GM12878 (cell line): ENCODE results near the gene DIMT1. TPM values are rescaled to one million over a fixed set of nuclear protein-coding genes. Genes with fewer than 3 reads are reported as not detected.

Experiments used
- ATAC-seq: fragments of 200-7000 bp; cut with Tn5 transposase; 3 replicates; pipeline ENCODE4 v1.9.1; 2020; ENCODE audit warnings: mild to moderate bottlenecking, moderate library complexity
- BruUV-seq: library from RNA; stranded (reverse); fragments of 400-500 nt; replicated peaks from 2 replicates; lab custom pipeline; 2021; lab: Mats Ljungman, UMichigan
- CTCF ChIA-PET: fragments of 300-600 bp; sonication (Branson Sonifier 250); formaldehyde crosslinking; extraction: SDS; loops from one replicate; lab custom pipeline; 2021; ENCODE audit warnings: inconsistent platforms; lab: Yijun Ruan, JAX
- POLR2A ChIA-PET: fragments of 350-600 bp; formaldehyde crosslinking; extraction: SDS; loops from one replicate; lab custom pipeline; 2021; ENCODE audit warnings: inconsistent platforms; lab: Charles Lee
- RAD21 ChIA-PET: fragments of 300-600 bp; sonication (Branson Sonifier 250); formaldehyde crosslinking; loops from one replicate; lab custom pipeline; 2023; ENCODE audit warnings: antibody characterized with exemption; ENCODE audit not compliant: unreplicated experiment; lab: Charles Lee
- SMC1A ChIA-PET: fragments of 300-600 bp; sonication (Branson Sonifier 250); formaldehyde crosslinking; loops from one replicate; lab custom pipeline; 2023; ENCODE audit not compliant: unreplicated experiment, uncharacterized antibody; lab: Charles Lee
- DNase-seq: peaks from one replicate; pipeline ENCODE4 v3.0.0-alpha.2; 2011; ENCODE audit warnings: low read depth, low spot score
- FAIRE-seq: peaks from 3 replicates; lab custom pipeline; 2011; peaks lifted over from hg19 to GRCh38; lab: Jason Lieb, UNC
- H2AFZ ChIP-seq: 2 replicates; pipeline ENCODE4 v1.6.0; 2011; ENCODE audit warnings: low read depth, low read length, control low read depth; ENCODE audit not compliant: control insufficient read depth
- H3K27ac ChIP-seq: 2 replicates; pipeline ENCODE4 v1.5.1; 2011; ENCODE audit warnings: control low read depth; ENCODE audit not compliant: control insufficient read depth, insufficient read depth
- H3K27me3 ChIP-seq, 2 experiments: replicated peaks in 1 of 2; 2 replicates each; pipeline versions ENCODE4 v1.6.0 to v1.6.1; 2011; ENCODE audit warnings: low read length in 1 of 2; ENCODE audit not compliant: control insufficient read depth in 2 of 2, insufficient read depth in 2 of 2
- H3K36me3 ChIP-seq, 2 experiments: 2 replicates each; pipeline ENCODE4 v1.5.1; 2011; ENCODE audit warnings: low read length in 1 of 2; ENCODE audit not compliant: control insufficient read depth in 2 of 2, insufficient read depth in 2 of 2
- H3K4me1 ChIP-seq: 2 replicates; pipeline ENCODE4 v1.6.1; 2011; ENCODE audit warnings: mild to moderate bottlenecking, low read length, moderate library complexity, mixed read lengths; ENCODE audit not compliant: control insufficient read depth, insufficient read depth
- H3K4me2 ChIP-seq: 2 replicates; pipeline ENCODE4 v1.6.0; 2011; ENCODE audit warnings: control low read depth; ENCODE audit not compliant: control insufficient read depth, insufficient read depth
- H3K4me3 ChIP-seq: fragments of 200-600 bp; sonication (generic); 2 replicates; pipeline ENCODE4 v1.5.1; 2016
- H3K79me2 ChIP-seq: 2 replicates; pipeline ENCODE4 v1.6.0; 2011; ENCODE audit warnings: low read length; ENCODE audit not compliant: control insufficient read depth, insufficient read depth
- H3K9ac ChIP-seq: 2 replicates; pipeline ENCODE4 v1.8.0; 2011; ENCODE audit warnings: low read length, control low read depth, mixed read lengths; ENCODE audit not compliant: control insufficient read depth, insufficient read depth
- H3K9me3 ChIP-seq: replicated peaks from 3 replicates; pipeline ENCODE4 v1.5.1; 2011; ENCODE audit warnings: mild to moderate bottlenecking, low read length; ENCODE audit not compliant: control insufficient read depth, insufficient read depth
- H4K20me1 ChIP-seq: 2 replicates; pipeline ENCODE4 v1.6.0; 2011; ENCODE audit not compliant: control insufficient read depth, insufficient read depth
- ATF7 ChIP-seq: fragments of 450-650 bp; IDR thresholded peaks from 2 replicates; pipeline ENCODE4 v1.6.1; 2016; ENCODE audit warnings: low read depth, mild to moderate bottlenecking
- BRCA1 ChIP-seq: IDR thresholded peaks from 2 replicates; pipeline ENCODE4 v1.6.1; 2011; ENCODE audit warnings: low read depth, low read length, improper control_type of control experiment
- CBX5 ChIP-seq: sonication (generic); IDR thresholded peaks from 2 replicates; pipeline ENCODE4 v1.6.1; 2016; ENCODE audit warnings: low read depth, moderate library complexity, mild to moderate bottlenecking, inconsistent platforms
- EED ChIP-seq: sonication (generic); IDR thresholded peaks from 2 replicates; pipeline ENCODE4 v1.6.1; 2016; ENCODE audit warnings: antibody characterized with exemption, low read depth
- EGR1 ChIP-seq, 2 experiments: IDR thresholded peaks; 1 replicate in 1 of 2; 2 replicates in 1 of 2; pipeline ENCODE4 v1.6.1; 2011 to 2012; ENCODE audit warnings: low read depth in 2 of 2, low read length in 2 of 2, borderline replicate concordance in 1 of 2, mild to moderate bottlenecking in 1 of 2, moderate library complexity in 1 of 2
- HDGF ChIP-seq: fragments of 450-650 bp; IDR thresholded peaks from 2 replicates; pipeline ENCODE4 v1.6.1; 2016; ENCODE audit warnings: antibody characterized with exemption
- JUNB ChIP-seq: IDR thresholded peaks from 2 replicates; pipeline ENCODE4 v1.6.1; 2016; ENCODE audit warnings: antibody characterized with exemption, mild to moderate bottlenecking
- KDM1A ChIP-seq: fragments of 200-600 bp; sonication (generic); IDR thresholded peaks from 2 replicates; pipeline ENCODE4 v1.6.1; 2016; ENCODE audit warnings: borderline replicate concordance
- MYB ChIP-seq: fragments of 150-350 bp; IDR thresholded peaks from 2 replicates; pipeline ENCODE4 v1.6.1; 2014; ENCODE audit warnings: mild to moderate bottlenecking, low read depth, low read length, borderline replicate concordance
- ZNF217 ChIP-seq: fragments of 450-650 bp; IDR thresholded peaks from 2 replicates; pipeline ENCODE4 v1.6.1; 2017; ENCODE audit warnings: antibody characterized with exemption, mild to moderate bottlenecking
- WGBS: methylation state at CpG from one replicate; pipeline ENCODE4 v1.1.6; 2016; ENCODE audit warnings: low lambda C conversion rate; ENCODE audit not compliant: insufficient replicate concordance, insufficient coverage; ENCODE audit errors: missing lambda C conversion rate; 5-methylcytosine and 5-hydroxymethylcytosine counted together
- in situ Hi-C: fragments of 300-500 bp; cut with MboI; formaldehyde crosslinking; loops from 9 replicates; pipeline ENCODE4 v1.14.3; 2018; ENCODE audit warnings: mixed read lengths
- intact Hi-C: fragments of 100-400 bp; cut with micrococcal nuclease; formaldehyde crosslinking; loops from one replicate; pipeline ENCODE4 v1.14.2; 2022; ENCODE audit not compliant: unreplicated experiment
- polyA plus RNA-seq, 11 experiments: library from polyadenylated mRNA; depleted of rRNA in 4 of 11; unstranded in 6 of 11; stranded (reverse) in 5 of 11; fragments of >200 nt; fragmentation: Nextera tagmentation in 4 of 11; fragmentation: Illumina TruSeq in 1 of 11; extraction: Ambion mirVana in 4 of 11; extraction: Trizol in 1 of 11; gene quantifications; 1 replicate in 1 of 11; 2 replicates in 10 of 11; pipeline versions ENCODE4 v1.2.1 to v1.2.3, GENCODE V29; 2011 to 2016; ENCODE audit warnings: inconsistent platforms in 2 of 11, missing spikeins in 2 of 11, low read depth in 1 of 11
- total RNA-seq, 4 experiments: library from RNA; depleted of rRNA in 3 of 4; stranded (reverse); fragments of >200 nt in 3 of 4; fragmentation: Illumina TruSeq in 1 of 4; extraction: Trizol in 1 of 4; gene quantifications; 2 replicates each; pipeline versions ENCODE4 v1.2.1 to v1.2.3, GENCODE V29; 2013 to 2021
- TF ChIP-seq, protein P1 (sequence below): fragments of 450-650 bp; IDR thresholded peaks from 2 replicates; pipeline ENCODE4 v1.6.1; 2017; ENCODE audit warnings: mild to moderate bottlenecking, low read depth, inconsistent platforms; ENCODE audit not compliant: poor library complexity, severe bottlenecking

Gene DIMT1
- total and polyA plus RNA-seq, 10 of the 15 experiments (the other 5 are each of a cell fraction or from before 2014, with no cell fraction given): 19.0 to 66.2 (median 31.6) TPM

- Histone ChIP-seq H3K79me2 (peaks cover 17% of the 10 kb centered on the region), H3K9me3 (no peaks in the 10 kb centered on the region), H3K9ac (no peak overlapping the region), H3K4me3 (no peak overlapping the region), H3K27me3 (no peaks in the 10 kb centered on the region), H4K20me1 (no peaks in the 10 kb centered on the region), H3K27ac (no peak overlapping the region), H3K4me2 (no peak overlapping the region), H3K36me3 (no peaks in the 10 kb centered on the region; a peak in 1 of 4 replicates), H3K4me1 (peaks cover 1% of the 10 kb centered on the region; the same call in 1 of the 2 replicates), H2AFZ (no peak overlapping the region)
- no TSS peak for BruUV-seq
- in situ Hi-C loops: no loop called here
- ChIA-PET CTCF (interaction anchor here (0.6 kb wide), 1 partner anchor 24 kb away, joined by 3 read pairs; no protein-coding TSS in a partner anchor), POLR2A (interaction anchor here (0.6 kb wide), 1 partner anchor 66 kb away, joined by 4 read pairs; no protein-coding TSS in a partner anchor), SMC1A (interaction anchor here (1.1 kb wide), 1 partner anchor 11 kb away, joined by 3 read pairs; no protein-coding TSS in a partner anchor), RAD21 (no interaction called here)
- ATAC-seq: no peak
- intact Hi-C loops: no loop called here
- WGBS: 100% methylated on average over 3 of the region's 3 CpGs
- no peak for DNase-seq
- no peak for FAIRE-seq
- TF ChIP-seq ATF7 (no peak), CBX5 (no peak), EED (no peak), HDGF (no peak), KDM1A (no peak), ZNF217 (no peak), EGR1 (IDR thresholded peaks at IDR 0.05; ENCODE audit: borderline replicate concordance in 1 of 2, low read depth in 2 of 2, low read length in 2 of 2) (no peak), MYB (no peak), JUNB (no peak), BRCA1 (no peak)
- TF ChIP-seq, protein P1, sequence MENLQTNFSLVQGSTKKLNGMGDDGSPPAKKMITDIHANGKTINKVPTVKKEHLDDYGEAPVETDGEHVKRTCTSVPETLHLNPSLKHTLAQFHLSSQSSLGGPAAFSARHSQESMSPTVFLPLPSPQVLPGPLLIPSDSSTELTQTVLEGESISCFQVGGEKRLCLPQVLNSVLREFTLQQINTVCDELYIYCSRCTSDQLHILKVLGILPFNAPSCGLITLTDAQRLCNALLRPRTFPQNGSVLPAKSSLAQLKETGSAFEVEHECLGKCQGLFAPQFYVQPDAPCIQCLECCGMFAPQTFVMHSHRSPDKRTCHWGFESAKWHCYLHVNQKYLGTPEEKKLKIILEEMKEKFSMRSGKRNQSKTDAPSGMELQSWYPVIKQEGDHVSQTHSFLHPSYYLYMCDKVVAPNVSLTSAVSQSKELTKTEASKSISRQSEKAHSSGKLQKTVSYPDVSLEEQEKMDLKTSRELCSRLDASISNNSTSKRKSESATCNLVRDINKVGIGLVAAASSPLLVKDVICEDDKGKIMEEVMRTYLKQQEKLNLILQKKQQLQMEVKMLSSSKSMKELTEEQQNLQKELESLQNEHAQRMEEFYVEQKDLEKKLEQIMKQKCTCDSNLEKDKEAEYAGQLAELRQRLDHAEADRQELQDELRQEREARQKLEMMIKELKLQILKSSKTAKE: no peak
These were observed 15.9 kb upstream of the DIMT1 start for GRCh38 chr5:62419609-62420008.
